ENCODE results near the gene SCN2A.

SCN2A gene

DNA sequence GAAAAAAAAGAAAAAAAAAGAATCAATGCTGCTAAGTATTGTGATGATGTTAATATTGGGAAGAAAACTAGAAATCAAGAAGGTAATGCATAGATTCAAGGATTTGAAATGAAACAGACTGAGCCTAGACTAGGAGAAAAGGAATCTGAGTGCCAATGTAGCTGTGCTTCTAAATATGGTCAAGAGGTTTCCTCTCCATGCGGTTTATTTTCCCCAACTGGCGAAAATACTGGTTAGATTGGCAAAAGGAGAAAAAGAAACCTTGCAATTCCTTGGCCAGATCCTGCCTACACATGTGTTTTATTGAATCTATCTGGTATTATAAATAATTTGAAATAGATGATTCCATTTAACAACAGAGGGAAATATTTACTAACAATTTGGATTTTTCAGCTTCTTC, 41.0 kb upstream of the SCN2A start:
- DNase-seq (ENCODE audit: low read depth), result no peak
- TF ChIP-seq, protein P1, sequence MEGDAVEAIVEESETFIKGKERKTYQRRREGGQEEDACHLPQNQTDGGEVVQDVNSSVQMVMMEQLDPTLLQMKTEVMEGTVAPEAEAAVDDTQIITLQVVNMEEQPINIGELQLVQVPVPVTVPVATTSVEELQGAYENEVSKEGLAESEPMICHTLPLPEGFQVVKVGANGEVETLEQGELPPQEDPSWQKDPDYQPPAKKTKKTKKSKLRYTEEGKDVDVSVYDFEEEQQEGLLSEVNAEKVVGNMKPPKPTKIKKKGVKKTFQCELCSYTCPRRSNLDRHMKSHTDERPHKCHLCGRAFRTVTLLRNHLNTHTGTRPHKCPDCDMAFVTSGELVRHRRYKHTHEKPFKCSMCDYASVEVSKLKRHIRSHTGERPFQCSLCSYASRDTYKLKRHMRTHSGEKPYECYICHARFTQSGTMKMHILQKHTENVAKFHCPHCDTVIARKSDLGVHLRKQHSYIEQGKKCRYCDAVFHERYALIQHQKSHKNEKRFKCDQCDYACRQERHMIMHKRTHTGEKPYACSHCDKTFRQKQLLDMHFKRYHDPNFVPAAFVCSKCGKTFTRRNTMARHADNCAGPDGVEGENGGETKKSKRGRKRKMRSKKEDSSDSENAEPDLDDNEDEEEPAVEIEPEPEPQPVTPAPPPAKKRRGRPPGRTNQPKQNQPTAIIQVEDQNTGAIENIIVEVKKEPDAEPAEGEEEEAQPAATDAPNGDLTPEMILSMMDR (IDR thresholded peaks at IDR 0.05; ENCODE audit: low read depth, low read length, missing control alignments), result no peak
- H3K4me3 ChIP-seq (ENCODE audit: low read depth, low read length), result no peak overlapping the region
- in situ Hi-C loops (cut with HindIII; ENCODE audit: low sequenced_read_pairs), result no loop called here

DNA sequence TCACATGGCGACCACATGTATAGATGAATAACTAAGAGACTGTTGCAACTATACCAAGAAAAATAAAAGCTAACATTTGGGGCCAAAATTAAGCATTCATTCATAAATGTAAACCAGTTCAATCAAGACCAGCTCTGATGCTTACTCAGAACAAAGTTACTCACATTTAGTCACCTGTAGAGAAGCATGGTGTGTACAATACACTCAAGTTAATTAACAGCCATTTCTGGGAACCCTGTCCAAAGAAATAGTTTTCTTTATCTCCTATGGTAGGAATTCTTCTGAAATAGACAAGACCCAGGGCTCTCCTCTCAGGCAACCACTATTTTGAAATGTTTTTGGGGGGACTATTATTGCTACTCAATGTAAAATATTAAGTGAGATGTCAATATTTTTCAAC, 37.0 kb upstream of the SCN2A start:
- in situ Hi-C loops (cut with HindIII; ENCODE audit: low sequenced_read_pairs), result loop anchor here (25.0 kb wide), 1 partner anchor 190 kb away; no protein-coding TSS in a partner anchor
- no peak overlapping the region for H3K4me3 ChIP-seq (ENCODE audit: low read depth, low read length)
- TF ChIP-seq, protein P1 (IDR thresholded peaks at IDR 0.05; ENCODE audit: low read depth, low read length, missing control alignments), result no peak
- no peak for DNase-seq (ENCODE audit: low read depth)

DNA sequence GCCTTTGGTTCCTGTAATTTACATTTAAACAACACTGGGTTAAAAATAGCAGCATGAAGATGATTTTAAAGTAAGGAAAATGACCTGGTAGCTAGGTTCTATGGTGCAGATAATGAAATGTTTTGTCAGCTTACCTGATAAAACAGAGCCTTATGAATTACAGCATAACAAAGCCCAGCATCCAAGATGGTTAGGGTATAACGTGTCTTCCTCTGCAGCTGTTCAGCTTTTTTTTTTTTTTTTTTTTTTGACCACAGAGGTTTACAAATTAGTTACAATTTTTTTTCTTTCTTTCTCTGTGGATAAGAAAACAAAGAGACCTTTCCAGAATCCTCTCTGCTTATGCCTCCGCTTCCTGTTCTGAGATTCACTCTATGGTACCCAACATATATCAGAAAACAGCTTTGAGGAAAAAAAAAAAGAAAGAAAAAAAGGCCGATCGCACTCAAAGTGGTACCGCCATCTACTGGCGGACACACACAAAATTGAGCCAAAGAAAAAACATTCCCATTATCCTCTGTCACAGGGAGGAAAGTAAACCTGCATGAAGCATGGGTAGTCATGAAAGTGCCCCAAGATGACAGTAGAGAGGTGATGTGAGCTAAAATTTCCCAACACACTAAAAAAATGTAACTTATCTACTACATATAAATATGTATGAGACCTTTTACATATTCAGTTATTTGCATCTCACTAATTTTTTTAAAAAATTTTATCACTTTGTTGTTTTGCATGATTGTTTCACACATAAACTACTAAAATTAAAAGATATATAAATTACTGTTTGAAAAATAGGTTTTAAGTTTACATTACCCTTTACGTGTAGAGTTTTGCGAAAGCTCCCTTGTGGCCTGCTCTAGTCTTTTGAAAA, 35.3 kb upstream of the SCN2A start, which contains the start of gene SCN3A:
Gene SCN3A, minus strand, starts transcription at position 362 of the 871 bp plus-strand sequence. CDS start 27,656 bp downstream, outside the sequence.
- in situ Hi-C loops (cut with HindIII; ENCODE audit: low sequenced_read_pairs), result loop anchor here (25.0 kb wide), 1 partner anchor 192 kb away; no protein-coding TSS in a partner anchor
- H3K4me3 ChIP-seq (ENCODE audit: low read depth, low read length), result peak within 1 kb of the TSS; percentile 16
- peak; percentile 39 for DNase-seq (ENCODE audit: low read depth)
- TF ChIP-seq, protein P1 (IDR thresholded peaks at IDR 0.05; ENCODE audit: low read depth, low read length, missing control alignments), result peak; percentile 78

DNA sequence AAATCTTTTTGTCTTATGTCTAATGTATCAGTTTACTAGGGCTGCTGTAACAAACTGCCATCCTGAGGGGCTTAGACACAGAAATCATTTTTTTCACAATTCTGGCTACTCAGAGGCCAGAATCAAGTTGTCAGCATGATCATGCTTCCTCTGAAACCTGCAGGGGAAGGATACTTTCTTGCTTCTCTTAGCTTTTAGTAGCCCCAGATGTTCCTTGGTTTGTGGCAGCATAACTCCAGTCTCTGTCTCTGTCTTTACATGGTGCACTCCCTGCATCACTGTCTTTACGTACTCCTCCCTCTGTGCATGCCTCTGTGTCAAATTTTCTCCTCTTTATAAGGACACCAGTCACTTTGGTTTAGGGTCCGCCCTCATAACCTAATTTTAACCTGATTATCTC, 33.3 kb upstream of the SCN2A start:
- in situ Hi-C loops (cut with HindIII; ENCODE audit: low sequenced_read_pairs), result loop anchor here (25.0 kb wide), 1 partner anchor 194 kb away; no protein-coding TSS in a partner anchor
- no peak overlapping the region for H3K4me3 ChIP-seq (ENCODE audit: low read depth, low read length)
- TF ChIP-seq, protein P1 (IDR thresholded peaks at IDR 0.05; ENCODE audit: low read depth, low read length, missing control alignments), result no peak
- no peak for DNase-seq (ENCODE audit: low read depth)

DNA sequence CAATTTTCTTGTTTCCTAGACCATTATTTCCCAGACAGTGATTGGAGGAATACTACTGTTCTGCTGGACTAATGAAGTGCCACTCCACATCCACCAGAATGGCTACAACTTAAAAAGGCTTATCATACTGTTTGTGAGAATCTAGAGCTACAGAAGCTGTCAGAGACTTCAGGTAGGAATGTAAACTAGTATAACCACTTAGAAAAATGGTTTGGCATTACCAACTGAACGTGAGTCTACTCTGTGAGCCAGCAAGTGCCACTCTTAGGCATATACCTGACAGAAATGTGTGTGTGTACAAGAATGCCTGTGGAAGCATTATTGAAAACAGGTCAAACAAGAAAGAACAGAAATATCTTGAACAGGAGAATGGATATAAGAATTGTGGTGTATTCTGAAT, 31.1 kb upstream of the SCN2A start:
- DNase-seq (ENCODE audit: low read depth), result no peak
- no peak overlapping the region for H3K4me3 ChIP-seq (ENCODE audit: low read depth, low read length)
- in situ Hi-C loops (cut with HindIII; ENCODE audit: low sequenced_read_pairs), result loop anchor here (25.0 kb wide), 1 partner anchor 196 kb away; no protein-coding TSS in a partner anchor
- TF ChIP-seq, protein P1 (IDR thresholded peaks at IDR 0.05; ENCODE audit: low read depth, low read length, missing control alignments), result no peak

DNA sequence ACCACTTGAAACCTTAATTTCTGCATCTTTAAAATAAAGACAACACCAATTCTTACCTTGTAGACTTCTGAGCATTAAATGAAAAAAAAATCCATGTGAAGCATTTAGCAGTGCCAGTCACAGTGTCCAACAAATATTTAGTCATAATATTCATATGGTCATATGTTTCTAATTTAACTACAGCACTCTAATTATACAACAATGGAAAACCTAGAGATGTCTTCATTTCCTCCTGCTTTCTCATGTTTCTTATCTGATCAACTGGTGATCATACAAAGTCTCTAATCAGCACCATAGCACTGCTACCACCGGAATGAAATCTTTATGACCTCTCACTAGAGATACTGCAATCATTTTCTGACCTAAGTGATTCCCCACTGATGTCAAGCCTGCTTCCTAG, 25.1 kb upstream of the SCN2A start:
- no peak for DNase-seq (ENCODE audit: low read depth)
- TF ChIP-seq, protein P1 (IDR thresholded peaks at IDR 0.05; ENCODE audit: low read depth, low read length, missing control alignments), result no peak
- no peak overlapping the region for H3K4me3 ChIP-seq (ENCODE audit: low read depth, low read length)
- in situ Hi-C loops (cut with HindIII; ENCODE audit: low sequenced_read_pairs), result loop anchor here (25.0 kb wide), 1 partner anchor 202 kb away; no protein-coding TSS in a partner anchor

Data from astrocyte of the cerebellum (primary cell).